ENCODE data around the gene APBB2.

GRCh38 chr4:40856840-40857362, 357.4 kb downstream of the APBB2 start:
- no peak for TF ChIP-seq POLR2A (IDR thresholded peaks at IDR 0.05)
- no peak for TF ChIP-seq CTCF (IDR thresholded peaks at IDR 0.05)
